Parathyroid adenoma (tissue), 2 donors: ENCODE results near the gene DPEP3.

ENCODE experiments used
- H2AFZ ChIP-seq: fragments of 300-600 bp; sonication (generic); one replicate; pipeline ENCODE4 v1.7.0; 2017; ENCODE audit warnings: antibody characterized with exemption, mild to moderate bottlenecking
- H3K27ac ChIP-seq: fragments of 300-600 bp; sonication (generic); one replicate; pipeline ENCODE4 v1.7.0; 2017
- H3K27me3 ChIP-seq: fragments of 300-600 bp; sonication (generic); one replicate; pipeline ENCODE4 v1.7.0; 2017; ENCODE audit warnings: low read length; ENCODE audit not compliant: control insufficient read depth, insufficient read depth
- H3K36me3 ChIP-seq: fragments of 300-600 bp; sonication (generic); one replicate; pipeline ENCODE4 v1.7.0; 2017; ENCODE audit warnings: low read length; ENCODE audit not compliant: control insufficient read depth, insufficient read depth
- H3K4me1 ChIP-seq: fragments of 300-600 bp; sonication (generic); one replicate; pipeline ENCODE4 v1.7.0; 2017; ENCODE audit warnings: control low read depth
- H3K4me2 ChIP-seq: fragments of 300-600 bp; sonication (generic); one replicate; pipeline ENCODE4 v1.7.0; 2017; ENCODE audit warnings: low read length
- H3K4me3 ChIP-seq: fragments of 300-600 bp; sonication (generic); one replicate; pipeline ENCODE4 v1.7.0; 2017; ENCODE audit warnings: low read depth, low read length
- H3K79me2 ChIP-seq: fragments of 300-600 bp; sonication (generic); one replicate; pipeline ENCODE4 v1.7.0; 2017; ENCODE audit warnings: control low read depth
- H3K9ac ChIP-seq: fragments of 300-600 bp; sonication (generic); one replicate; pipeline ENCODE4 v1.7.0; 2017; ENCODE audit warnings: mild to moderate bottlenecking
- H3K9me3 ChIP-seq: fragments of 300-600 bp; sonication (generic); one replicate; pipeline ENCODE4 v1.7.0; 2017; ENCODE audit warnings: low read length; ENCODE audit not compliant: control insufficient read depth
- TF ChIP-seq, protein P1 (sequence below): fragments of 300-600 bp; sonication (generic); IDR thresholded peaks from one replicate; pipeline ENCODE4 v1.7.0; 2017; ENCODE audit warnings: antibody characterized with exemption, mild to moderate bottlenecking
- donor health status: primary hyperparathyroidism.

DPEP3 gene, protein sequence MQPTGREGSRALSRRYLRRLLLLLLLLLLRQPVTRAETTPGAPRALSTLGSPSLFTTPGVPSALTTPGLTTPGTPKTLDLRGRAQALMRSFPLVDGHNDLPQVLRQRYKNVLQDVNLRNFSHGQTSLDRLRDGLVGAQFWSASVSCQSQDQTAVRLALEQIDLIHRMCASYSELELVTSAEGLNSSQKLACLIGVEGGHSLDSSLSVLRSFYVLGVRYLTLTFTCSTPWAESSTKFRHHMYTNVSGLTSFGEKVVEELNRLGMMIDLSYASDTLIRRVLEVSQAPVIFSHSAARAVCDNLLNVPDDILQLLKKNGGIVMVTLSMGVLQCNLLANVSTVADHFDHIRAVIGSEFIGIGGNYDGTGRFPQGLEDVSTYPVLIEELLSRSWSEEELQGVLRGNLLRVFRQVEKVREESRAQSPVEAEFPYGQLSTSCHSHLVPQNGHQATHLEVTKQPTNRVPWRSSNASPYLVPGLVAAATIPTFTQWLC

DNA sequence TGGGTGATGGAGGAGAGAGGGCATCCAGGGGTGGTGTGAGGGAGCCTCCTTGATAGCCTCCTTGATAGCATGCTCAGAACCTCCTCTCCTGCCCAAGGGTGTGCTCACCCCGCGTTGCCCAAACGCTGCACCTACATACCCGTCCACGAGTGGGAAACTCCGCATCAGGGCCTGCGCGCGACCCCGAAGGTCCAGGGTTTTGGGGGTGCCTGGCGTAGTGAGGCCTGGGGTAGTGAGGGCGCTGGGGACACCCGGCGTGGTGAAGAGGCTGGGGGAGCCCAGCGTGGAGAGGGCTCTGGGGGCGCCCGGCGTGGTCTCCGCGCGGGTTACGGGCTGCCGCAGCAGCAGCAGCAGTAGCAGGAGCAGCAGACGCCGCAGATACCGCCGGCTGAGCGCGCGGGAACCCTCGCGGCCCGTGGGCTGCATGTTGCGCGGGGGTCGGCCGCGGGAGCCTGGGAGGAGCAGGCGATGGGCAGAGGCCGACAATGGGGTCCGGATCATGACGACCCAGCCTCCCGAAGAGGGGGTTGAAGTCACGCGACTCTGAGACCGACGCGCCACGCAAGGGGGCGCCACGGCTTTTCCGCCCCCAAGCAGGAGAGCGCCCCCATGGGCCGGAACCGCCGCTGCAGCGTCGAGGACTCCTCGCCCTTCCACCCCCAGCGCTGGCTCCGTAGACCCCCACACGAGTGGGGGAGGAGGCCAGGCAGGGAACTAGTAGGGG is at the start of gene DPEP3:
DPEP3 (minus strand) TSS at position 545 of the 724 bp plus-strand sequence; CDS start at position 426, 119 bp downstream.
- H3K4me3 ChIP-seq, result no peak within 1 kb of the TSS
- no peaks in the 10 kb centered on the region for H3K9me3 ChIP-seq
- no peaks in the 10 kb centered on the region for H3K36me3 ChIP-seq
- no peak within 1 kb of the TSS for H2AFZ ChIP-seq
- H3K27ac ChIP-seq, result no peak within 1 kb of the TSS
- no peak within 1 kb of the TSS for H3K9ac ChIP-seq
- TF ChIP-seq, protein P1, sequence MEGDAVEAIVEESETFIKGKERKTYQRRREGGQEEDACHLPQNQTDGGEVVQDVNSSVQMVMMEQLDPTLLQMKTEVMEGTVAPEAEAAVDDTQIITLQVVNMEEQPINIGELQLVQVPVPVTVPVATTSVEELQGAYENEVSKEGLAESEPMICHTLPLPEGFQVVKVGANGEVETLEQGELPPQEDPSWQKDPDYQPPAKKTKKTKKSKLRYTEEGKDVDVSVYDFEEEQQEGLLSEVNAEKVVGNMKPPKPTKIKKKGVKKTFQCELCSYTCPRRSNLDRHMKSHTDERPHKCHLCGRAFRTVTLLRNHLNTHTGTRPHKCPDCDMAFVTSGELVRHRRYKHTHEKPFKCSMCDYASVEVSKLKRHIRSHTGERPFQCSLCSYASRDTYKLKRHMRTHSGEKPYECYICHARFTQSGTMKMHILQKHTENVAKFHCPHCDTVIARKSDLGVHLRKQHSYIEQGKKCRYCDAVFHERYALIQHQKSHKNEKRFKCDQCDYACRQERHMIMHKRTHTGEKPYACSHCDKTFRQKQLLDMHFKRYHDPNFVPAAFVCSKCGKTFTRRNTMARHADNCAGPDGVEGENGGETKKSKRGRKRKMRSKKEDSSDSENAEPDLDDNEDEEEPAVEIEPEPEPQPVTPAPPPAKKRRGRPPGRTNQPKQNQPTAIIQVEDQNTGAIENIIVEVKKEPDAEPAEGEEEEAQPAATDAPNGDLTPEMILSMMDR, result no peak
- no peaks in the 10 kb centered on the region for H3K4me1 ChIP-seq
- no peak within 1 kb of the TSS for H3K4me2 ChIP-seq
- H3K27me3 ChIP-seq, result no peaks in the 10 kb centered on the region
- no peaks in the 10 kb centered on the region for H3K79me2 ChIP-seq

DNA sequence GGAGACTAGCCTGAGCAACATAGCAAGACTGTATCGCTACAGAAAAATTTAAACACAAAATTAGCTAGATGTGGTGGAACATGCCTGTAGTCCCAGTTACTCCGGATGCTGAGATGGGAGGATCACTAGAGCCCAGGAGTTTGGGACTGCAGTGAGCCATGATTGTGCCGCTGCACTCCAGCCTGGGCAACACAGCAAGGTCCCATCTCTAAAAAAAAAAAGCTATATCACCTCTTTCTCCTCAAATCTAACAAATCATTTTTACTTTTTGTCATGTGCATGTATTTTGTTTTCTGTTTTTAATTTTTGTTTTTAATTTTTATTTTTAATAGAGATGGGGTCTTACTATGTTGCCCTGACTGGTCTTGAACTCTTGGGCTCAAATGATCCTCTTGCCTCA is 48.7 kb upstream of the DPEP3 start:
- no peaks in the 10 kb centered on the region for H3K79me2 ChIP-seq
- no peak overlapping the region for H3K27ac ChIP-seq
- no peaks in the 10 kb centered on the region for H3K4me1 ChIP-seq
- H3K4me3 ChIP-seq, result no peak overlapping the region
- TF ChIP-seq, protein P1, result no peak
- no peaks in the 10 kb centered on the region for H3K36me3 ChIP-seq
- H3K27me3 ChIP-seq, result no peaks in the 10 kb centered on the region
- H3K9ac ChIP-seq, result no peak overlapping the region
- H2AFZ ChIP-seq, result no peak overlapping the region
- no peaks in the 10 kb centered on the region for H3K9me3 ChIP-seq
- H3K4me2 ChIP-seq, result no peak overlapping the region

DNA sequence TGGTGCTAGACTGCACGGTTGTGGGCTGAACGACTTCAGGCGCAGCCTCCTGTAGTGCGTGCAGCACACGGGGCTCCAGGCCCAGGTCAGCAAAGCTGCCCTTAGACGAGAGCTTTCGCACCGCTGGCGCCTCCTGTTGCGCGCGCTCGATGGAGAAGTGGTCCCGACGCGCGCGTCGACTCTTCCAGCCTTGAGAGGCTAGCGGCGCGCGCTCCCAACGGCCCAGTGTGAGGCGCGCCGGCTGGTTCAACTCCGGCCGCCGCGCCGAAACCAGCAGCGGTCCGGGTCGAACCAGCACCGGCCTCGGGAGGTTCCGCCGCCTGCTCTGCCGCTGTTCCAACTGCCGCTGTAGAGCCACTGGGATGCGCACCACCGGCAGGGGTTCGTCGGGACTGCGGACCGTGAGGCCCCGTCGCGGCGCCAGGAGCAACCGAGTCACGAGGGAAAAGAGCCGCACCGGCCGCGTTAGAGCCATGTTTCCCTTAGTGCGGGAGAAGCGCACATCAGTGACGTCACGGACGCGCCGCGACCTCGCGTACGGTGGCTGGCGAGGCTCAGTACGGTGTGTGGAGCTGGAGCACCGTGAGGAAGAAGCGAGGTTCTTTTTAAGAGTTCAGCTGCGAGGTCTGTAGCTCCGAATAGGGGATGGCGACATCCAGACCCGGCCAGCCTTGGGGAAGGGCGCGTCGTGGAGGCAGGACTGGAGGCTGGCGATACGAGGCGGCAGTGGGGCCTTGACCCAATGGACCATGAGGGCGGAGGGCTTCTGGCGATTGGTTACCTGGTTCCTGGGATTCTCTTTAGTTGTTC is 42.6 kb upstream of the DPEP3 start, which contains the start of the genes DDX28 and DUS2:
DDX28 (minus strand) TSS at position 505 of the 810 bp plus-strand sequence; CDS start at position 475, 30 bp downstream.
DUS2 (plus strand) TSS at position 557 of the 810 bp plus-strand sequence. CDS start 14,740 bp downstream, outside the sequence.
- H3K79me2 ChIP-seq, result peaks cover 13% of the 10 kb centered on the region
- no peaks in the 10 kb centered on the region for H3K27me3 ChIP-seq
- H3K4me3 ChIP-seq, result peak within 1 kb of the TSS; percentile 93
- TF ChIP-seq, protein P1, result no peak
- H3K9ac ChIP-seq, result peak within 1 kb of the TSS; percentile 55
- peak within 1 kb of the TSS; percentile 99 for H2AFZ ChIP-seq
- no peaks in the 10 kb centered on the region for H3K9me3 ChIP-seq
- H3K4me1 ChIP-seq, result no peaks in the 10 kb centered on the region
- H3K4me2 ChIP-seq, result peak within 1 kb of the TSS; percentile 62
- H3K27ac ChIP-seq, result peak within 1 kb of the TSS; percentile 87
- H3K36me3 ChIP-seq, result no peaks in the 10 kb centered on the region

DNA sequence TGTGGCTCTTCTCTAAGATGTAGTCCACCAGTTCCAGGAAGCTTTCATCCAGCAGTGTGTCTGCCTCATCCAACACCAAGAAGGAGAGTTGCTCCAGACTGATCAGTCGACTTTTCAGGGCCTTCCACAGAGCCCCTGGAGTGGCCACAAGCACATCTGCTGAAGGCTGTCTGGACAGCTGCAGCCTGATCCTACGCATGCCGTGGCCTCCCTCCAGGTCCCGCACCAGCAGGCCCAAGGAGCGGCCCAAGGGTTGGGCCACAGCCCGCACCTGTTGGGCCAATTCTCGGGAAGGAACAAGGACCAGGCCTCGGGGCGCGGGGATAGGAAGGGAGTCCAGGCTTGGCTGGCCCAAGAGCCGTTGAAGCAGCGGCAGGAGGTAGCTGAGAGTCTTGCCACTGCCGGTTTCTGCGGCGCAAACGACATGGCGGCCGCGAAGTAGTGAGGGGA is 42.0 kb upstream of the DPEP3 start:
- Histone ChIP-seq H3K27ac (peak overlapping the region; percentile 87), H3K4me2 (peak overlapping the region; percentile 62), H3K79me2 (peaks cover 13% of the 10 kb centered on the region), H3K9ac (peak overlapping the region; percentile 55), H2AFZ (peak overlapping the region; percentile 99), H3K9me3 (no peaks in the 10 kb centered on the region), H3K27me3 (no peaks in the 10 kb centered on the region), H3K36me3 (no peaks in the 10 kb centered on the region), H3K4me1 (no peaks in the 10 kb centered on the region), H3K4me3 (peak overlapping the region; percentile 93)
- TF ChIP-seq, protein P1, result no peak
